Upper lobe of left lung (tissue), 4 donors: ENCODE data around the gene CDRT4.

Experiments used
- CTCF ChIP-seq, 6 experiments: fragments of 450-650 bp in 4 of 6; fragments of 200-600 bp in 2 of 6; sonication (generic) in 2 of 6; IDR thresholded peaks; one replicate each; pipeline ENCODE4 v1.5.1; 2016 to 2019; ENCODE audit warnings: antibody characterized with exemption in 6 of 6
- EP300 ChIP-seq, 4 donors: sonication (generic); formaldehyde crosslinking; IDR thresholded peaks; one replicate each; pipeline ENCODE4 v1.5.1; 2017; ENCODE audit warnings: antibody characterized with exemption in 4 of 4, control low read depth in 2 of 4
- POLR2A ChIP-seq, 4 donors: fragments of 450-650 bp; IDR thresholded peaks; one replicate each; pipeline ENCODE4 v1.5.1; 2016 to 2017; ENCODE audit warnings: antibody characterized with exemption in 4 of 4, mild to moderate bottlenecking in 2 of 4

DNA sequence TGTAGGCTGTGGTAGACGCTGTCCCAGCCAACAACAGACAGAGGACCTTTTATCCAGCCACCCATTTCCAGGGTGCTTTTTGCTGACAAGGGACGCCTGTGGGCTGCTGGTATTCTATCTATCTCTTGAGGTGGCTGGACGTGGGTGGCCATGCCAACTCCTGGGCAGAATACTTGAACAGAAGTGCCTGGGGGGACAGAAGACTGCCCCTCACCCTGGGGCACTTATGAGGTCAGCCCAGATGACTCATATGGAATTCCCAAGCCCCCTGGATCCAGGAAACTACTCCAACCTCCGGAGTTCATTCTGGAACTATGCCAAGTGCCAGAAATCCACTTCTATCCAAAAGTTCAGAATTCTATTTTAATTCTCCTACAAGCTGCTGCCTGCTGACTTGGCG lies 61.3 kb downstream of the CDRT4 start:
- no peak for TF ChIP-seq EP300 (IDR thresholded peaks at IDR 0.05)
- no peak for TF ChIP-seq CTCF (IDR thresholded peaks at IDR 0.05)
- TF ChIP-seq POLR2A (IDR thresholded peaks at IDR 0.05) = no peak
